GM10847 (cell line): Measurements from ENCODE around the gene HPCA.

Experiments
- POLR2A ChIP-seq: IDR thresholded peaks from 2 replicates; pipeline ENCODE4 v1.6.1; 2011; ENCODE audit not compliant: insufficient read length; ENCODE audit errors: extremely low read depth

The HPCA gene

DNA sequence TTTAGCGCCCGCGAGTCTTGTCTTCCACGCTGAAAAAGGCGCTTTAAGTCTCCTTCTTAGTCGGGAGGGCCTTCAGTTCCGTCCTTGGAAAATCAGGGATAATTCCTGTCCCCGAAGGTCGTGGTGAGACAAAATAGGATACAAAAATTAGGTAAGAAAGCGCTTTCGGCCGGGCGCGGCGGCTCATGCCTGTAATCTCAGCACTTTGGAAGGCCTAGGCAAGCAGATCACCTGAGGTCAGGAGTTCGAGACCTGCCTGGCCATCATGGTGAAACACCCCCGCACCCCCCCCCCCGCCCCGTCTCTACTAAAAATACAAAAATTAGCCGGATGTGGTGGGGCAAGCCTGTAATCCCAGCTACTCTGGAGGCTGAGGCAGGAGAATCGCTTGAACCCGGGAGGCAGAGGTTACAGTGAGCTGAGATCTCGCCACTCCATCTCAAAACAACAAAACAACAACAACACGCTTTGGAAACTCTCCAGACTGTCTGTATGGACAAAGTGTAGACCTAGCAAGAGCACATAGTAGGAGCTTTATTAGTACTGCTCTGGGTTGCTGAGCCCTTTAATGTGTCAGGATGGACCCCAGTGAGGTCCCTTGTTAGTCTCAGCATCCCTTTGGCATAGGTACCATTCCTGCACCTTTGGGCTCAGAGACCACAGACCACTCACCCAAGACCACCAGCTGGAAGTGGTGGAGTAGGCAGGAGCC, 15.7 kb downstream of the HPCA start:
- TF ChIP-seq POLR2A = no peak

DNA sequence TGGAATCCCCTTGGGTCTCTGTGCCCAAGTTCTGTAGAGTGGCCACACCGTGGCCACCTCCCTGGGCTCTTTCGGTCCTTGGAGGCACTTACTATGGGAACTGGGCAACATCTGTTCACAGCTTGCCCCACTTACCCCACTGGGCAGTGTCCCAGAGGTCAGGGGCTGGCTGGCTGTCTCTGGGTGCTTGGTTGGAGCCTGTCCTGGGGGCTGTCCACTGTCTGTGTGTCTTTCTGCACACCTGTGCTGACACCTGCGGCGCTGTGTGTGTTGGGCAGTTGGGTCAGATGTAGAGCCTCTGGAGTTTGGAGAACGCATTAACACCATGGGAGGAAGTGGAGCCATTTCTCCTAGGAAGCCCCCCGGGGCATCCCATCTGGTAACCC, 16.2 kb downstream of the HPCA start:
- TF ChIP-seq POLR2A = no peak

DNA sequence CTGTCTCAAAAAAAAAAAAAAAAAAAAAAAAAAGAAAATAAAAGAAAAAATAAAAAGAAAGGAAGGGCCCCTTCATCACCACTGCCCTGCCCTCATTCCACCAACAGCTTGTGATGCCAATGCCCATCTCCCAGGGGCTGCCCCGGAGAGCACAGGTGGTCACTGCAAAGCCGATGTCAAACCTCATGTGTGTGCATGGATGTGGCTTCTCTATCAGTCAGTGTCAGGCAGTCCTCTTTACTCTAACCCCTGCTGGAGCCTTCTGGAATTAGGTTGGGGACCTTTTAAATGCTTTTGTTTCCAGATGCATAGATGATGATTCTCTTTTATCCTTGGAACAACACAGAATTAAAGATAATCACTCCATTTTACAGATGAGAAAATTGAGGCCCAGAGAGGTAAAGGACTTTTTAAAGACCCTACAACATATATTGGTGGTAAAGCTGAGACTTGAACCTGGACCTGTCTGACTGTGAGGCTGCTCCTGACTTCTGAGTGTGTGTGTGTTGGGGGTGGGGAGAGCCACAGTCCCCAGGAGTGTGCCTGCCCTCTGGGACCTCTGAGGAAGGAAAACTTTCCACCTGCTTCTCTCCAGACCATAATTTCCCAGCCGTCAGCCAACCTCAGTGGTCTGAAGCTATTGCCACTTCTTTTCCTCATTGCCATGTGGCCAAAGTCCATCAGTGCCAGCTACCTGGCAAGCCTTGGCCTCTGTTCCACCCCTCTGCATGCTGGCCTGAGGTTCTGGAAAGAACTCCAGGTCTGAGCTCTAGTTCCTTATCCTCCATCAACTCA, 17.9 kb downstream of the HPCA start:
- no peak for TF ChIP-seq POLR2A

- no peak for TF ChIP-seq POLR2A
Measured at GRCh38 chr1:32904797-32905196, 18.5 kb downstream of the HPCA start.

- no peak for TF ChIP-seq POLR2A
Measured at GRCh38 chr1:32906654-32907053, 20.4 kb downstream of the HPCA start.

- TF ChIP-seq POLR2A = no peak
Measured at GRCh38 chr1:32907435-32907834, 21.1 kb downstream of the HPCA start.

DNA sequence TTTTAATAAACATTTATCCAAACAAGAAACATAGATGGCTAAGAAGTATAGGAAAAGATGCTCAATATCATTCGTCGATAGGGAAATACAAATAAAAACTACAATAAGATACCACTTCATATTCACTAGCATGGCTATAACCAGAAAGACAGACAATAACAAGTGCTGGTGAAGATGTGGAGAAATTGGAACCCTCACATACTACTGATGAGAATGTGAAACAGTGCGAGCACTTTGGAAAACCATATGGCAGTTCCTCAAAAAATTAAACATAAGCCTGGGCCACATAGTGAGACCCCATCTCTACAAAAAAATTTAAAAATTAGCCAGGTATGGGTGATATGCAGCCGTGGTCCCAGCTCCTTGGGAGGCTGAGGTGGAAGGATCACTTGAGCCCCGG, 24.0 kb downstream of the HPCA start:
- TF ChIP-seq POLR2A = no peak

DNA sequence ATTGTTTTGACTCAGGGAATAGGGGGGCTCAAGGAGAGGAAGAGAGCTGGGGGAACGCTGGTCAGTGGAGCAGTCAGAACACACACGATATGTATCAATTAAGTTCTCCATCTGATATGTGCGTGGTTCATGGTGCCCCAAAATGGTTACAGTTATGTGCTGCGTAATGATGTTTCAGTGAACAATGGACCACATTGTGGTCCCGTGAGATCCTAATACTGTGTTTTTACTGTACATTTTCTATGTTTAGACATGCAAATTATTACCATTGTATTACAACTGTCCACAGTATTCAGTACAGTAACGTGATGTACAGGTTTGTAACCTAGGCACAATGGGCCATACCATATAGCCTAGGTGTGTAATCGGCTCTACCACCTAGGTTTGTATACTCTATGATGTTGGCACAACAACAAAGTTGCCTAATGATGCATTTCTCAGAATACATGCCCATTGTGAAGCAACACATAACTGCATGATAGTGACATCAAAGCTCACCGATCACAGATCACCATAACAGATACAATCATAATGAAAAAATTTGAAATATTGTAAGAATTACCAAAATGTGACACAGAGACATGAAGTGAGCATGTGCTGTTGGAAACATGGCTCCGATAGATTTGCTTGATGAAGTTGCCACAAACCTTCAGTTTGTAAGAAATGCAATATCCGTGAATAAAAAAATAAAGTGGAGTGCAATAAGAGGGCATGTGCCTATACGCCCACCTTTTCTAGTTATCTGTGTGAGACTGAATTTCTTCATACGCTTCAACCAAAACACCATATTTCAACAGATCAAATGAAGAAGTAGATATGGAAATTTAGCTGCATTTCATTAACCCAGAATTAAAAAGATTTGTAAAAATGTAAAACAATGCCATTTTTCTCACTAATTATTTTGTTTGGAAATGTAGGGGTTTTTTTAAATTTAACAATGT, 29.7 kb downstream of the HPCA start:
- no peak for TF ChIP-seq POLR2A

GRCh38 chr1:32917521-32917920, 31.2 kb downstream of the HPCA start:
- TF ChIP-seq POLR2A = no peak

DNA sequence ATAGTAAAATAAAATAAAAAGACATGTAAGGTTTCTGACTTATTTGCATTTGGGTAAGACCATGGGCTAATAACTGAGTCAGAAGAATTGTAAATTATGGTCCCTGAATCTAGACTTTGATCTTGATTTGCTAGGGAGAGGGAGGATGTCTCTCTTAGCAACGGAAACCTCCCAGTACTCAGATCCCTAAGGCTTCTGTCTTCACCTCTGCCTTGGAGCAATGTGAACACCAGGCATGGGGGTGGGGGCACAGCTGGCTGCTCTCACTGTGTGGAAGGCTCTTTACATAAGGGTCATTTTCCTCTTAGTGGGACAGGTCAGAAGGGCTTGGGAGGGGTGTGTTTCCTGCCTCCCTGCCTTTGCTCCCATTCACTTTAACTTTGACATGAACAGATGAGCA, 31.9 kb downstream of the HPCA start:
- TF ChIP-seq POLR2A = no peak

GRCh38 chr1:32919811-32920733, 33.8 kb downstream of the HPCA start:
- no peak for TF ChIP-seq POLR2A

DNA sequence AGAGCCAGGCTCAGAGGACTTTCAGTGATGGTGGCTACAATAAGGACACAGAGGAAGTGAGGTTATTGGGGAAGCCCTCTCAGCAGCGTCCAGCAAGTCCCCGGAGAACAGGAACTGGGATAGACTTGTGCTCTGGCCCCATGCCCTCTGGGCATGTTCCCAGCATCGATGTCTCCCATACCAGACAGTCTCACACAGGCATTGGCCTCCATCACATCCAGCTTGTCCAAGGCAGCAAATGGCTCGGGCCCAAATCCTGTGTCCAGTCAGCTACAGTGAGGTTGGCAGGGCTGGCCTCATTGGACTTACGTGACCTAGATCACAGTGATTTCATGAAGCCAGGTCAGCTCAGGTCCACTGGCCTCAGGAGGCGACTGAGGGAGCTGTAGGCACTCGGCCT, 34.5 kb downstream of the HPCA start:
- no peak for TF ChIP-seq POLR2A

- TF ChIP-seq POLR2A = no peak
Measured at GRCh38 chr1:32924881-32925344, 38.6 kb downstream of the HPCA start.

- no peak for TF ChIP-seq POLR2A
Measured at GRCh38 chr1:32925403-32926162, 39.3 kb downstream of the HPCA start.

DNA sequence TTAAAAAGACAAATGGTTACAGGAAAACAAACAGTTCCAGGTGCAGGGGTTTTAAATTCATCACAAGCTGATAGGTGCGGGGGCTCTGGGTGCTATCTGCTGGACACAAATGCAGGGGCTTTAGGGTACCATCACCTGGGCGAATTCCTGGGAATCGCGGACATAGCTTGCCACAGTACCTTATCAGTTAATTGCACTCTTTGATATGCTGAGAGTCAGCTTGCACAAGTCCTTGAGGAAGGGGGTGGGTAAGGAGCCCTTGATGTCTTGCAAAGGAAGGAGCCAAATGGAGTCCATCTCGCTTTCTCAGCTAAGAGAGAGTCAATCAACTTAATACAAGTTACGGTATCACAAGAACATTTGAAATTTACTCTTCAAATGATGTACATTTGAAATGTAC, 40.3 kb downstream of the HPCA start:
- TF ChIP-seq POLR2A = no peak
